Esophagus muscularis mucosa (tissue), 4 donors: ENCODE measurements around the gene BAZ2B. TPM values are rescaled to one million over a fixed set of nuclear protein-coding genes. Genes with fewer than 3 reads are reported as not detected.

Experiments used
- DNase-seq: peaks from one replicate; pipeline ENCODE4 v3.0.0-alpha.2; 2017; ENCODE audit errors: extremely low spot score
- H3K27ac ChIP-seq, 4 donors: fragments of 200-600 bp; sonication (generic); replicated peaks in 1 of 4; 1 replicate in 3 of 4; 2 replicates in 1 of 4; pipeline ENCODE4 v1.5.1; 2016 to 2019; ENCODE audit warnings: mild to moderate bottlenecking in 1 of 4
- H3K27me3 ChIP-seq, 4 donors: fragments of 200-600 bp; sonication (generic); one replicate each; pipeline versions ENCODE4 v1.5.1 to v1.6.0; 2016 to 2019
- H3K36me3 ChIP-seq, 4 donors: fragments of 200-600 bp; sonication (generic); one replicate each; pipeline ENCODE4 v1.5.1; 2016 to 2019
- H3K4me1 ChIP-seq, 4 donors: fragments of 200-600 bp; sonication (generic); one replicate each; pipeline ENCODE4 v1.5.1; 2016 to 2019
- H3K4me3 ChIP-seq, 4 donors: fragments of 200-600 bp; sonication (generic); 1 replicate in 2 of 4; 2 replicates in 2 of 4; pipeline ENCODE4 v1.5.1; 2016 to 2019; ENCODE audit warnings: mild to moderate bottlenecking in 4 of 4, moderate library complexity in 1 of 4
- H3K9me3 ChIP-seq, 4 donors: fragments of 200-600 bp; sonication (generic); 1 replicate in 3 of 4; 2 replicates in 1 of 4; pipeline ENCODE4 v1.5.1; 2016 to 2019
- CTCF ChIP-seq, 3 experiments: fragments of 200-600 bp in 2 of 3; fragments of 450-650 bp in 1 of 3; sonication (generic) in 2 of 3; IDR thresholded peaks; one replicate each; pipeline ENCODE4 v1.5.1; 2017 to 2019; ENCODE audit warnings: antibody characterized with exemption in 3 of 3, mild to moderate bottlenecking in 2 of 3, moderate library complexity in 1 of 3
- EP300 ChIP-seq: sonication (generic); formaldehyde crosslinking; IDR thresholded peaks from one replicate; pipeline ENCODE4 v1.6.1; 2017; ENCODE audit warnings: antibody characterized with exemption
- POLR2A ChIP-seq: fragments of 450-650 bp; IDR thresholded peaks from one replicate; pipeline ENCODE4 v1.6.1; 2017; ENCODE audit warnings: antibody characterized with exemption, moderate library complexity, mild to moderate bottlenecking, low read depth
- POLR2AphosphoS5 ChIP-seq, 2 donors: sonication (generic); formaldehyde crosslinking; IDR thresholded peaks; one replicate each; pipeline ENCODE4 v1.6.1; 2017; ENCODE audit warnings: antibody characterized with exemption in 2 of 2
- WGBS: methylation state at CpG from one replicate; pipeline ENCODE4 v1.1.5; 2018; 5-methylcytosine and 5-hydroxymethylcytosine counted together
- intact Hi-C: fragments of 100-400 bp; cut with DNase I; formaldehyde crosslinking; loops from one replicate; pipeline ENCODE4 v1.15.1; 2023
- total RNA-seq, 4 donors: library from RNA; depleted of rRNA; stranded (reverse); fragments of >200 nt; gene quantifications; one replicate each; pipeline versions ENCODE4 v1.1.0 to v1.2.1, GENCODE V29; 2016

Gene BAZ2B
- total RNA-seq, 4 donors from 2014 or later, result 76.3 to 97.2 (median 91.0) TPM

- H3K9me3 ChIP-seq, result no peaks in the 10 kb centered on the region
- H3K27me3 ChIP-seq, result no peaks in the 10 kb centered on the region
- WGBS, result 86% methylated on average over 2 of the region's 2 CpGs
- TF ChIP-seq EP300 (no peak), POLR2AphosphoS5 (IDR thresholded peaks at IDR 0.05) (no peak), POLR2A (no peak), CTCF (IDR thresholded peaks at IDR 0.05) (no peak)
- peaks cover 0 to 8% (median 7%) of the 10 kb centered on the region in 4 donors for H3K4me1 ChIP-seq
- H3K4me3 ChIP-seq, result no peak overlapping the region
- H3K27ac ChIP-seq, result no peak overlapping the region
- intact Hi-C loops, result no loop called here
- H3K36me3 ChIP-seq, result peaks cover 7 to 37% (median 22%) of the 10 kb centered on the region in 4 donors
- no peak for DNase-seq
Measured at GRCh38 chr2:159476329-159476728, 140.0 kb downstream of the BAZ2B start.

GRCh38 chr2:159475793-159476192 is 140.6 kb downstream of the BAZ2B start:
- no peak overlapping the region for H3K4me3 ChIP-seq
- no peak for DNase-seq
- TF ChIP-seq EP300, result no peak
- no peak for TF ChIP-seq POLR2AphosphoS5 (IDR thresholded peaks at IDR 0.05)
- TF ChIP-seq POLR2A, result no peak
- no peak for TF ChIP-seq CTCF (IDR thresholded peaks at IDR 0.05)
- H3K9me3 ChIP-seq, result no peaks in the 10 kb centered on the region
- H3K27ac ChIP-seq, result no peak overlapping the region
- intact Hi-C loops, result no loop called here
- no peaks in the 10 kb centered on the region for H3K27me3 ChIP-seq
- WGBS, result 94% methylated on average over 3 of the region's 4 CpGs
- H3K4me1 ChIP-seq, result peaks cover 0 to 7% (median 5%) of the 10 kb centered on the region in 4 donors
- peaks cover 7 to 37% (median 22%) of the 10 kb centered on the region in 4 donors for H3K36me3 ChIP-seq

GRCh38 chr2:159471340-159471739 is 145.0 kb downstream of the BAZ2B start:
- DNase-seq, result no peak
- WGBS, result 74% methylated on average over 2 of the region's 2 CpGs
- H3K4me3 ChIP-seq, result no peak overlapping the region
- peaks cover 7 to 18% (median 11%) of the 10 kb centered on the region in 4 donors for H3K36me3 ChIP-seq
- H3K9me3 ChIP-seq, result peaks cover 0 to 3% (median 0%) of the 10 kb centered on the region in 4 donors
- intact Hi-C loops, result no loop called here
- H3K27me3 ChIP-seq, result no peaks in the 10 kb centered on the region
- H3K27ac ChIP-seq, result no peak overlapping the region
- TF ChIP-seq POLR2A (no peak), POLR2AphosphoS5 (IDR thresholded peaks at IDR 0.05) (no peak), EP300 (no peak)
- H3K4me1 ChIP-seq, result peaks cover 0 to 2% (median 0%) of the 10 kb centered on the region in 4 donors

GRCh38 chr2:159468257-159468656 is 148.1 kb downstream of the BAZ2B start:
- intact Hi-C loops, result no loop called here
- TF ChIP-seq CTCF (IDR thresholded peaks at IDR 0.05), result no peak
- no peak for TF ChIP-seq EP300
- no peak for TF ChIP-seq POLR2A
- TF ChIP-seq POLR2AphosphoS5 (IDR thresholded peaks at IDR 0.05), result no peak
- Histone ChIP-seq H3K4me3 (no peak overlapping the region), H3K36me3 (peaks cover 0 to 5% (median 0%) of the 10 kb centered on the region in 4 donors), H3K27ac (no peak overlapping the region), H3K4me1 (peaks cover 0 to 2% (median 0%) of the 10 kb centered on the region in 4 donors), H3K27me3 (no peaks in the 10 kb centered on the region), H3K9me3 (peaks cover 0 to 3% (median 0%) of the 10 kb centered on the region in 4 donors)
- WGBS, result 98% methylated on average over 2 of the region's 2 CpGs
- no peak for DNase-seq

- intact Hi-C loops, result no loop called here
- Histone ChIP-seq H3K4me3 (no peak overlapping the region), H3K4me1 (peaks cover 8 to 21% (median 11%) of the 10 kb centered on the region in 4 donors), H3K27ac (no peak overlapping the region), H3K36me3 (peaks cover 0 to 5% (median 0%) of the 10 kb centered on the region in 4 donors), H3K9me3 (no peaks in the 10 kb centered on the region), H3K27me3 (no peaks in the 10 kb centered on the region)
- TF ChIP-seq CTCF (IDR thresholded peaks at IDR 0.05) (no peak), POLR2A (no peak), POLR2AphosphoS5 (IDR thresholded peaks at IDR 0.05) (no peak), EP300 (no peak)
- no peak for DNase-seq
- 96% methylated on average over 7 of the region's 7 CpGs for WGBS
Measured at GRCh38 chr2:159462961-159463360, 153.4 kb downstream of the BAZ2B start.
